Ovary (tissue), 3 donors: ENCODE measurements around the gene MUC21.

Experiments
- CTCF ChIP-seq, 3 donors: fragments of 450-650 bp in 2 of 3; fragments of 200-600 bp in 1 of 3; IDR thresholded peaks; one replicate each; pipeline versions ENCODE4 v1.5.1 to v1.8.0; 2016 to 2022; ENCODE audit warnings: antibody characterized with exemption in 3 of 3, mild to moderate bottlenecking in 1 of 3
- POLR2A ChIP-seq: fragments of 450-650 bp; IDR thresholded peaks from one replicate; pipeline ENCODE4 v1.6.1; 2017; ENCODE audit warnings: antibody characterized with exemption, mild to moderate bottlenecking, moderate library complexity
- donor health status: DM: no; HTN: no; CAD: no.

- TF ChIP-seq CTCF (IDR thresholded peaks at IDR 0.05), result no peak
- TF ChIP-seq POLR2A, result no peak
Measured at GRCh38 chr6:30957716-30958115, 25.8 kb upstream of the MUC21 start.
